Measurements from ENCODE around the gene DUT.

GRCh38 chr15:48300038-48300437, 31.2 kb upstream of the DUT start:
- TF ChIP-seq CTCF (IDR thresholded peaks at IDR 0.05), result no peak
- TF ChIP-seq POLR2A (IDR thresholded peaks at IDR 0.05), result no peak

All from body of pancreas (tissue), 4 donors.